WI38 (cell line): ENCODE measurements around the gene SSMEM1.

ENCODE experiments used
- H3K4me3 ChIP-seq: 2 replicates; pipeline ENCODE4 v1.5.1; 2011; ENCODE audit warnings: low read depth, mild to moderate bottlenecking, control low read depth, low read length
- CTCF ChIP-seq: IDR thresholded peaks from 2 replicates; pipeline ENCODE4 v1.5.1; 2012; ENCODE audit warnings: low read depth, mild to moderate bottlenecking, control low read depth, low read length

Gene SSMEM1

GRCh38 chr7:130196476-130196875 lies 11.2 kb upstream of the SSMEM1 start:
- no peak overlapping the region for H3K4me3 ChIP-seq
- no peak for TF ChIP-seq CTCF

GRCh38 chr7:130197094-130197493 lies 10.6 kb upstream of the SSMEM1 start:
- H3K4me3 ChIP-seq = no peak overlapping the region
- no peak for TF ChIP-seq CTCF

- TF ChIP-seq CTCF = no peak
- H3K4me3 ChIP-seq = no peak overlapping the region
Measured at GRCh38 chr7:130201796-130202195, 5.9 kb upstream of the SSMEM1 start.

GRCh38 chr7:130205084-130205947 lies 2.3 kb upstream of the SSMEM1 start, which contains the start of gene TMEM209:
Gene TMEM209 (minus strand): TSS chr7:130205406. CDS start chr7:130205375, 31 bp downstream.
- H3K4me3 ChIP-seq = peak within 1 kb of the TSS; percentile 98
- TF ChIP-seq CTCF = no peak

- H3K4me3 ChIP-seq = no peak overlapping the region
- no peak for TF ChIP-seq CTCF
Measured at GRCh38 chr7:130207033-130207432, 627 bp upstream of the SSMEM1 start.

- H3K4me3 ChIP-seq = no peak overlapping the region
- TF ChIP-seq CTCF = no peak
Measured at GRCh38 chr7:130208516-130208915, 856 bp downstream of the SSMEM1 start.

GRCh38 chr7:130210181-130210935 lies 2.7 kb downstream of the SSMEM1 start:
- H3K4me3 ChIP-seq = no peak overlapping the region
- no peak for TF ChIP-seq CTCF
